Inferior parietal cortex (tissue), 1 donor: ENCODE results near the gene NDUFAF3.
"Not testable (repeated sequence)": the region's sequence is repeated elsewhere in the genome, so short reads cannot be mapped to it uniquely, and the experiment has no call there.

Experiments used
- DNase-seq: peaks from one replicate; pipeline ENCODE4 v3.0.0-alpha.2; 2016; ENCODE audit errors: extremely low spot score

Gene NDUFAF3

DNA sequence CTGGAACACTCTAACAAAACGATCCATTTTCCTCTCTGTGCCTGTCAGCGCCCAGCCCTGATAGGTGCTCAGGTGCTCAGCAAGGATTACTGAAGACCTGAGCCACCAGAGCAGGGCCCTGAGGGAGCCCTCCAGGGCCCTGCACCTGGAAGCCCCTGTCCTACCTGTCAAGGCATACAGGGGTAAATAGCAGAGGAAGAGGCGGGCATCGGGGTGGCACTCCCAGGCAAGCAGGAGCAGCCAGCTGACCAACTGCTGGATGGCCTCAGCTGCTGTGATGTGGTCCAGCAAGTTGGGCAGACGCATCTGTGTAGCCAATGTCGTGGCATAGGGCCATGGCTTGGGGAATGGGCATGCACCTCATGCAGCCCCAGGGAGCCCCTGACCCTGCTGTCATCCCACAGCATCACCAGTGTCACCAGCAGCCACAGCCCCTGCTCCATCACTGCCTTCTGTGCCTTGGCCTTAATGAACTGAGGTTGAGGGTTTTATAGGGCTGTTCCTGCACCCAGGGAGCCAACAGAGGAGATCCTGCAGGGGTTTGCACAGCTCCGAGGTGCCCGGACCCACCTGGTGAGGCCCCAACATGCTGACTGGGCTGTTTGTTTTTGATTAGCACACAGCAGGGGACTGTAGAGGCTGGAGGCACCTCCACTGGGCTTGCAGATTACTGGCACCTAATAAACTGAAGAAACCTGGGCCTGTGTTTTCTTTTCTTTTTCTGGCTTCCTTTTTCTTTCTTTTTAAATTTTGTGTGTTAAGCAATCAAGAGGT, 22.6 kb upstream of the NDUFAF3 start:
- no peak for DNase-seq

DNA sequence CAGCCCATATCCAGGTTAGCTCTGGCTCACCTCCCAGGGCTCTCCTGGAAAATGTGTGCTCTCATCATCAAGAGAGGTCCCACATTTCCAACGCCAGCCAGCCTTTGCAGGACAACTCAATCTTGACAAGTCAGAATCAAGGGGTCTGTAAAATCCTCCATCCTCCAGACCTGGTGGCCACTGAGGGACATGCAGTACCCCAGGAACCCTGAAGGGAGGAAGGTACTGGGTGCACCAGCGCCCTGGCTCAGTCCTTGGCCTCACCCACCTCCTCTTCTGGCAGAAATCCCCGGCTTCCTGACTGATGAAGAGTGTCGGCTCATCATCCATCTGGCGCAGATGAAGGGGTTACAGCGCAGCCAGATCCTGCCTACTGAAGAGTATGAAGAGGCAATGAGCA, 20.8 kb upstream of the NDUFAF3 start:
- DNase-seq = no peak

DNA sequence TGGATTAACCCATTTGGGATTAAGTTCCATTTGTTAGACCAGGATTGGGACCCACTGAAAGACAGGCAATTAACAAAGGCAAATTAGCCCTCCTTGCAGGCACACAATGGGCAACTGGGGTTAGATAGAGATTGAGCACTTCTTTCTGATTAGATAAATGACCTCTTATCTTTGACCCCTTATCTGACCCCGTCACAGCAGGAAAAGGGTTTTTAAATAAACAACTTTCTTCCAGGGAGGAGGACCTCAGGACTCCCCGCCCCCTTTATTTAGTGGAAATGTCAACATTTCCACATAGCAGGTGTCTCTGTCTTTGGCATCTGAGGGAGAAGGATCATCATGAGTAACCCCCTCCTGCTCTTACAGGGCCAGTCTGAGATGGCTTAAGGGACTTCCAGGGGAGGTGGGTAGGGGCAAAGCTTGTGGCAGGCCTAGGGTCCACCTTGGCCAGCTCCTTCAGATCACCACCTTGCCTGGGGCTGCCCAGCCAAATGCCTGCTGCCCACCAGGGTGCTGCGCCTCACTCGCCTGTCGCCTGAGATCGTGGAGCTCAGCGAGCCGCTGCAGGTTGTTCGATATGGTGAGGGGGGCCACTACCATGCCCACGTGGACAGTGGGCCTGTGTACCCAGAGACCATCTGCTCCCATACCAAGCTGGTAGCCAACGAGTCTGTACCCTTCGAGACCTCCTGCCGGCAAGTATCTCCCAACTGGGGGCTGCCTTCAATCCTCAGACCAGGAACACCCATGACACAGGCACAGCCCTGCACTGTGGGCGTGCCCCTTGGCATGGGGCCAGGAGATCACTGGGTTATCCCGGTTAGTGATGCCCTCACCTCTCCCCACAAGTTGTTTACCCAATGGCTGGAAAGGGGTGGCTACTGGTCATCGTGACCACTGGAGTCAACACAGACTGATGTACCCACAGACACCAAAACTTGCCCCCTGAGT, 17.3 kb upstream of the NDUFAF3 start:
- DNase-seq = no peak

DNA sequence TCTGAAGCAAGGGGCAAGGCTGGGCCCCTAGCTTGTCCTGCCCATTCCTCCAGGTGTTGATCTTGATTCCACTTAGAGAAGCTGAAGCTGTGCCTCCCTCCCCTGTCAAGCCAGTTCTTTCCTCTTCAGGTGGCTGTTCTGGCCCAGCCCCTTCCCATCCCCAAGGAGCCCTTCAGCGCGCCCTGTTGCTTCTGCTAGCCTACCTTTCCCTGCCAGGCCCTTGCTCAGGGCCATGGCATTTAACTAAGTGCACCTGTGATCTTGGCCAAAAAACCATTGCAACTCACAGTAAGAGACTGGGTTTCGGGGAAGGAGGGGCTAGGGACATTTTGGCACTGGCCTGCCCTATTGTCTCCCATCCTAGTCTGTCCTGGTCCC, 16.6 kb upstream of the NDUFAF3 start:
- no peak for DNase-seq

DNA sequence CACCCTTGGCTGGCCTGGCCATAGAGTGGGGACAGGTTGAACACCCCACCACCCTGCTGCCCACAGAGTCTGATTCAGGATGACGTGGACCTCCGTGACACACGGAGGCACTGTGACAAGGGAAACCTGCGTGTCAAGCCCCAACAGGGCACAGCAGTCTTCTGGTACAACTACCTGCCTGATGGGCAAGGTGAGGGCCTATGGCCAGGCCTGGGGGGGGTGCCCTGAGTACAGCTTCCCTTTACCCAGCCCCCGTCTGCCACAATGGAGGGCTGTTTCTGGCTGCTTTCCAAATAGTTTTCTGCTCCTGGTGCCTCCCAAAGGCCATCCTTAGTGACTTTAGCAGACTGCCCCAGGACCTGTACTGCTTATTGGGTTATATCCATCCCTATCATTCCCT, 15.9 kb upstream of the NDUFAF3 start:
- no peak for DNase-seq

DNA sequence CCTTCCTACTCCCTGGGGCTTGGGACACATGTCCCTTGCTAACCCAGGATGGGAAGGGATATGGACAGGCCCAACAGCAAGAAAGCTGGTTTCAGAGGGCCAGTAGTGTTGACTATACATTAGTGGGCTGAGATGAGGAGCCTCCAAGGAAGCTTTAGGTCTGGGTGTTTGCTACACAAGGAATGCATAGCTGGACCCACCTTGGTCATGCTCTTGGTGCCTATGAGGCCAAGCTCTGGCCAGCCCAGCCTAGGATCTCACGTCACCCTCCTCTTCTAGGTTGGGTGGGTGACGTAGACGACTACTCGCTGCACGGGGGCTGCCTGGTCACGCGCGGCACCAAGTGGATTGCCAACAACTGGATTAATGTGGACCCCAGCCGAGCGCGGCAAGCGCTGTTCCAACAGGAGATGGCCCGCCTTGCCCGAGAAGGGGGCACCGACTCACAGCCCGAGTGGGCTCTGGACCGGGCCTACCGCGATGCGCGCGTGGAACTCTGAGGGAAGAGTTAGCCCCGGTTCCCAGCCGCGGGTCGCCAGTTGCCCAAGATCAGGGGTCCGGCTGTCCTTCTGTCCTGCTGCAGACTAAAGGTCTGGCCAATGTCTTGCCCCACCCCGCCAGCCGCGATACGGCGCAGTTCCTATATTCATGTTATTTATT, 15.4 kb upstream of the NDUFAF3 start:
- DNase-seq = no peak

DNA sequence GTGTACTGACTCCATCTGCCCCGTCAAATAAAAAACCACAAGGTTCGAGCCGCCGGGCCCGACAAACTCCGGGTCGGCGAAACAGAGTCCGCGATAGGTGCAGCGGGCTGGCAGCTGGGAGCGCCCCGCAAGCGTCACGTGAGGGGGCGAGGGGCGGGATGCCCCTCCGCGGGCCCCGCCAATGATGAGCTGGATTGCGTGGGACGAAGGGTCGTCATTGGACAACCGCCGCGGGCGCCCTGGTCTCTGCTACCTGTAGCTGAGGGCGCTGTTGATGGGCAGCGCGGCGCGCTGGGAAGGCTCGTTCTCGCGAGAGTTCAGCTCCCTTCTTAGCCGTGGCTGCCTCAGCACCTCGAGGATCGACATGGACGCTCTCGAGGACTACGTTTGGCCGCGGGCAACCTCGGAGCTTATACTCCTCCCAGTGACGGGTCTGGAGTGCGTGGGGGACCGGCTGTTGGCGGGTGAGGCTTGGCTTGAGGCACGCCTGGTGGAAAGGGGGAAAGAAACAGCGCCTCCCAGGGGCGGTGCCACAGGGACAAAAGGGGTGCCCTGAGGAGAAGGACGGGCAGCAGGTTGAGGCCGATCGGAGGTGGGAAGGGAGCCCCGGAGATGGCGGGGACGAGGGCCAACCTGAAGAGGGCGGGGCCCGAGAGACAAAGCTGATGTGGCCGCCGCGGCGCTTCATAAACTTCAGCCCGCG, 14.7 kb upstream of the NDUFAF3 start, which contains the start of gene WDR6:
WDR6 (plus strand) TSS at position 324 of the 703 bp plus-strand sequence; CDS start at position 365, 41 bp downstream.
- DNase-seq = peak; percentile 94

DNA sequence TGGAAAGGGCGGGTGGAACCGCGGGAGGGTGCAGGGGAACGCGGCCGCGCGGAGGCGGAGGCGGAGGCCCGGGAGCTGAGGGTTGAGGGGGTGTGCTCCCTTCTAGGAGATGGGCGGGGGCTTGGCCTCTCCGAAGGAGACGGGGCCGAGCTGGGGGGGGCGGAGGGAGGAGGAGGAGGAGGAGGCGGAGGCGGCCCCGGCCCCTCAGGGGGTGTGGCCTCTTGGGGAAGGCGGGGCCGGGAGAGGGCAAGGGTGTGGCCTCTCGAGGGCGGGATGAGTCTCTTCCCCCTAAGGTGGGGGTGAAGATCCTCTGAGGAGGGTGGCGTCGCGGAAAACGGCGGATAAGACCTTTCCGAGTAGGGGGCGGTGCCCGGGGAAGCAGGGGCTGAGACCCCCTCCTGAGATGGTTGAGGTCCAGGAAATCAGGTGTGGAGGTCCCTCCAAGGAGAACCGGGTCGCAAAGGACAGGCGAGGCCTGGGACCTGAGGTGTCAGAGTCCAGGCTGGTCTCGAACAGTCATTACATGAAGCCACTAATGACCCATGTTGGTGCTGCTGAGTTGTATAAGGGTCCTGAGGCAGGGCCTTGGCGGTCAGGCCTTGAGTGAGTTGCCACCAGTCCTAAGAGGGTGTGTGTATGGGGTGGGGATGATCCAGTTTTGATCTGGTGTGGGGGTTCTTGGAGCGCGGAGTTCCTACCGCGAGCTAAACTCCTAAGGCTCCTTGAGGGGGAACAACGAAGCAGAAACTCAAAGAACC, 14.0 kb upstream of the NDUFAF3 start:
- DNase-seq = peak; percentile 53

DNA sequence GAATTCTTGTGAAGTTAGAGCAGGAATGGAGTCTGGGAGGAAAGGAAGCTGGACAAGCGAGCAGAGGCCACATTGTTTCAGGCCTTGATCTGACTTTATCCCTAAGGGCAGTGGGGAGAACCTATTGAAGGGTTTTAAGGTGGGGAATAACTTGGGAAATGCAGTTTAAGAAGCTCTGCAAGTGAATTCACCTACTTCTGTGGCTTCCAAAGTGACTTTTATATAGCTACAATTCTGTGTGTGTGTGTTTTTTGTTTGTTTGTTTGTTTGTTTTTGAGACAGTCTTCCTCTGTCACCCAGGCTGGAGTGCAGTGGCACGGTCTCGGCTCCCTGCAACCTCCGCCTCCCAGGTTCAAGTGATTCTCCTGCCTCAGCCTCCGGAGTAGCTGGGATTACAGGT, 13.3 kb upstream of the NDUFAF3 start:
- not testable (repeated sequence) for DNase-seq

DNA sequence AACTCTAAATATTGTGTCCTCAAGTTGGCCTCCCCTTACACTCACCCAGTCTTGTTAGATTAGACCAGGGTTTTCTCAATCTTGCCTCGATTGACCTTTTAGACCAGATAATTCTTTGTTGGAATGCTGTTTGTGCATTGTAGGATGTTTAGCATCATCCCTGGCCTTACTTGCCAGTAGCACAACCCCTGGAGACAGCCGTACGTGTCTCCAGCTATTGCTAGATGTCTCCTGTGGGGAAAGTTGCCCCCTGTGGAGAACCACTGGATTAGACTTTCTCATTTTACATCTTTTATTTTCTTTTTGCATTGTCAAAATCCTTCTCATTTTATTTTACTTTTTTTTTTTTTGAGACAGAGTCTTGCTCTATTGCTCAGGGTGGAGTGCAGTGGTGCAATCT, 12.5 kb upstream of the NDUFAF3 start:
- no peak for DNase-seq

DNA sequence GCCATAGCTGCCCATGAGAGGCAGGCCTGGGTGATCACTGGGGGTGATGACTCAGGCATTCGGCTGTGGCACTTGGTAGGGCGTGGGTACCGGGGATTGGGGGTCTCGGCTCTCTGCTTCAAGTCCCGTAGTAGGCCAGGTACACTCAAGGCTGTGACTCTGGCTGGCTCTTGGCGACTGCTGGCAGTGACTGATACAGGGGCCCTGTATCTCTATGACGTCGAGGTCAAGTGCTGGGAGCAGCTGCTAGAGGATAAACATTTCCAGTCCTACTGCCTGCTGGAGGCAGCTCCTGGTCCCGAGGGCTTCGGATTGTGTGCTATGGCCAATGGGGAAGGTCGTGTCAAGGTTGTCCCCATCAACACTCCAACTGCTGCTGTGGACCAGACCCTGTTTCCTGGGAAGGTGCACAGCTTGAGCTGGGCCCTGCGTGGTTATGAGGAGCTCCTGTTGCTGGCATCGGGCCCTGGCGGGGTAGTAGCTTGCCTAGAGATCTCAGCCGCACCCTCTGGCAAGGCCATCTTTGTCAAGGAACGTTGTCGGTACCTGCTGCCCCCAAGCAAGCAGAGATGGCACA, 9.4 kb upstream of the NDUFAF3 start:
- DNase-seq = no peak

DNA sequence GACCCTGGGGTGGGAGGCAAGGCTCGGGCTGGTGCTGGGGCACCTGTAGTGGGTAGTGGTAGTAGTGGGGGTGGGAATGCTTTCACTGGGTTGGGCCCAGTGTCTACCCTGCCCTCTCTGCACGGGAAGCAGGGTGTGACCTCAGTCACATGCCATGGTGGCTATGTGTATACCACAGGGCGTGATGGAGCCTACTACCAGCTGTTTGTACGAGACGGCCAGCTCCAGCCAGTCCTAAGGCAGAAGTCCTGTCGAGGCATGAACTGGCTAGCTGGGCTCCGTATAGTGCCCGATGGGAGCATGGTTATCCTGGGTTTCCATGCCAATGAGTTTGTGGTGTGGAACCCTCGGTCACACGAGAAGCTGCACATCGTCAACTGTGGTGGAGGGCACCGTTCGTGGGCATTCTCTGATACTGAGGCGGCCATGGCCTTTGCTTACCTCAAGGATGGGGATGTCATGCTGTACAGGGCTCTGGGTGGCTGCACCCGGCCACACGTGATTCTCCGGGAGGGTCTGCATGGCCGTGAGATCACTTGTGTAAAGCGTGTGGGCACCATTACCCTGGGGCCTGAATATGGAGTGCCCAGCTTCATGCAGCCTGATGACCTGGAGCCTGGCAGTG, 8.7 kb upstream of the NDUFAF3 start:
- DNase-seq = no peak

DNA sequence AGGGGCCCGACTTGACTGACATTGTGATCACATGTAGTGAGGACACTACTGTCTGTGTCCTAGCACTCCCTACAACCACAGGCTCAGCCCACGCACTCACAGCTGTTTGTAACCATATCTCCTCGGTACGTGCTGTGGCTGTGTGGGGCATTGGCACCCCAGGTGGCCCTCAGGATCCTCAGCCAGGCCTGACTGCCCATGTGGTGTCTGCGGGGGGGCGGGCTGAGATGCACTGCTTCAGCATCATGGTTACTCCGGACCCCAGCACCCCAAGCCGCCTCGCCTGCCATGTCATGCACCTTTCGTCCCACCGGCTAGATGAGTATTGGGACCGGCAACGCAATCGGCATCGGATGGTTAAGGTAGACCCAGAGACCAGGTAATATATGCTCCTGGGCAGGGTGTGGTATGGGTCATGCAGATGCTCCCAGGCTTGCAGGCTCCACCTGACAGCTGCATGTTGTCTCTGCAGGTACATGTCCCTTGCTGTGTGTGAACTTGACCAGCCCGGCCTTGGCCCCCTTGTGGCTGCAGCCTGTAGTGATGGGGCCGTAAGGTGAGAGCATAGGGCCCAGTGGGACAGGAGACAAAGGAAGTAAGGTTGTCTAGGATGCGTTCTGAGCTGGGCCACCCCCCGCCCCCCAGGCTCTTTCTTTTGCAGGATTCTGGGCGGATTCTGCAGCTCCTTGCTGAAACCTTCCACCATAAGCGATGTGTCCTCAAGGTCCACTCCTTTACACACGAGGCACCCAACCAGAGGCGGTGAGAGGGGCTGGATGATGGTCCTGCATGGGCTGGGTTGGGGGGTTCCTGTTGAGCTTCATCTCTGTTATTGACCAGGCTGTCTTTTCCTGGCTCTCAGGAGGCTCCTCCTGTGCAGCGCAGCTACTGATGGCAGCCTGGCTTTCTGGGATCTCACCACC, 7.9 kb upstream of the NDUFAF3 start:
- DNase-seq = no peak

DNA sequence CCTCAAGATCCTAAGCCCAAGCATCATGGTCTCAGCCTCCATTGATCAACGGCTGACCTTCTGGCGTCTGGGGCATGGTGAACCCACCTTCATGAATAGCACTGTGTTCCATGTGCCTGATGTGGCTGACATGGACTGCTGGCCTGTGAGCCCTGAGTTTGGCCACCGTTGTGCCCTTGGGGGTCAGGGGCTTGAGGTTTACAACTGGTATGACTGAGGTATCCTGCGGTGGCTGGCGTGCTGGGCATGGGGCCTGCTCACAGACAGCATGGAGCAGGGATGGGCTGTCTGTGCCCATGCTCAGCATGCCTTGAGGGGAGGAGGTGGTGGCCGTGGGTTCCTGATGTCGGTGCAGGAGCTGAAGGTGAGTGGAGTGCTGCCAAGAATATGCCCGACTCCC, 6.8 kb upstream of the NDUFAF3 start:
- no peak for DNase-seq

DNA sequence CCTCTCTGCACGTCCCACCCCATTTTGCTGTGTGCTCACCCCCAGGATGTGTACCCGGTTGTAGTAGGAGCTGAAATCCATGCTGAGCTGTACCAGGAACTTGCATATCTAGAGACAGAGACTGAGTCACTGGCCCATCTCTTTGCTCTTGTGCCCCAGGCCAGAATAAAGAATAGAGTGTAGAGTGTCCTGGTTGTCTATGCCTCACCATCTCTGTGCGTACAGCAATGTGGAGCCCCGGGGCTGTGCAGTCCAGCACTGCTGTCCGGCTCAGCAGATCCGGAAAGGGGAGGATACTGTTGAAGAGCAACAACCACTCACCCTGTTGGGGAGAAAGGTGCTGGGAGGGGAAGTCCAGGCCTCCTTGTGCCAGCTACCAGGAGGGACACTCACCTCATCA, 6.2 kb upstream of the NDUFAF3 start:
- no peak for DNase-seq

DNA sequence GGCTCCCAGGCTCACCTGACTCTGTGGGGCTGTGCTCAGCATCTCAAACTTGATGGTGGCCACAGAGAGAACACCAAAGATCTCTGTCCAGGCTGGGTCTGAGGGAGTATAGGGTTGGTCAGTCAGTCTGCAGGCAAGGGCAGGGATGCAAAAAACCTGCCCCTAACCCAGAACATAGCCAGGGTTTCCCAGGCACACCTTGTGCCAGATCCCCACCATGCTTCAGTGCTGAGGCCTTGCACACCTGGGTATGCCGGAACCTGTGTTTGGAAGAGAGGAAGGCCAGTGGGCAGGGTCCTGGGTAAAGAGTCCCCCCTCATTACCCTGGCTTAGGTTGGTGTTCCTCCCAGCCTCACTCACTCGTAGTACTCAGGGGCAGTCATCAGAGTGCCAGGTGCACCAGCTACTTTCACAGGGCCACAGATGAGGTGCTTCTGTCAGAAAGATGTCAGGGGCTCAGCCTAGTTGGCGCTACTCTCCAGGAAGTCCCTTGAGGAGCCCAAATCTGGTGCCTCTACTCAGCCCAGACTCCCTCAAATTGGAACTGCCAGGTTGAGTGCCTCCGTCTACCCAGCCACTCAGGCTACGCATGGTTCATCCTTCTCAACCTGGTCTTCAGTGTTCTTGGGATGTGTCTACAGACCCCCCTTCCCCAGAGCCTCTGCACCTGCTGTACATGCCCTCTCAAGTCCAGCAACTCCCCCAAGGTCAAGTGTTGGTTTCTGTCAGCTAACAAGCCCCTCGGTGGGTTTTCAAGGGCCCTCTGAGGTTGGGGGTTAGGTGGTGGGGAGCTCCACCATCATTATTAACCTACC, 5.3 kb upstream of the NDUFAF3 start:
- DNase-seq = no peak

DNA sequence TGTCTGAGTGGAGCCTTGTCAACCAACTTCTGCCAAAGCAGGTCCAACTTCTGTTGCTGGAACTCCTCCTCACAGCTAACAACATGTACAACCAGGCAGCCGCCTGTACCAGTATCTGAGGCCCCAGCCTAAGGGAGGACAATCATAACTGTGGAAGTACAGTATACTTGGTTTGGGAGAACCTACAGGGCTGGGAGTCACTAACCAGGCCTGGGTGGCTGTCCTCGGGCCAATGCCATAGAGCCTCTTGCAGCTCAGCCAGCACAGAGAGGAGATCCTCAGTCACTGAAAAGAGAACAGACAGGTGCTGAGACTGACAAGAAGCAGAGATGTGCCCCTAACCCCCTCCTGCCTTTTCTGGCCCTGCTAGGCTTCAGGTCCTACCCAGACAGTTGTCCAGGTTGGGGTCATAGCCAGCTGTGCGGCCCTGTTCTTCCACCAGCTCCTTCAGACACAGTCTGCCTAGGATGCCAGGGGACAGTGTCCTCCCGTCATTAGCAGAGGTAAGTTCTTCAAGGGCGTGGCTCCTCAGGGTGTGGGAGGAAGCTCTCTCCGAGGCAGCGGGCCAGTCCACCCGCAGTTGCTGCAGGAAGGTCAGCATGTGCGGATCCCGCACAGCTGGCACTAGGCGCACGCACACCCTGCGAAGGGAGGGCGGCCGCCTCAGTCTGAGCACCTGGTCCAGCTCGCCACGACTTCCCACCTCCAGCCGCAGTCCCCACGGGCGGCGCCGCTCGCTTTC, 4.5 kb upstream of the NDUFAF3 start:
- no peak for DNase-seq
